HG02798 (cell line): Measurements from ENCODE around the gene CD300LF.
A peak's percentile ranks its signal among the peaks of the same experiment; 100 is the strongest.

Experiments
- ATAC-seq: cut with Tn5 transposase; IDR thresholded peaks from one replicate; pipeline ENCODE4 v1.9.1; 2021; ENCODE audit warnings: mild to moderate bottlenecking; ENCODE audit not compliant: unreplicated experiment, poor library complexity

Gene CD300LF

GRCh38 chr17:74712756-74713155, at the start of gene CD300LF:
Gene CD300LF (minus strand): TSS chr17:74712923. CDS start chr17:74712866, 57 bp downstream.
- no peak for ATAC-seq

GRCh38 chr17:74761931-74762330, 49.2 kb upstream of the CD300LF start:
- no peak for ATAC-seq

- ATAC-seq = no peak
These were observed 48.7 kb upstream of the CD300LF start for GRCh38 chr17:74761419-74761818.

- ATAC-seq = no peak
These were observed 47.8 kb upstream of the CD300LF start for GRCh38 chr17:74760404-74761105.

- ATAC-seq = no peak
These were observed 47.2 kb upstream of the CD300LF start for GRCh38 chr17:74759941-74760340.

- ATAC-seq = peak; percentile 71
These were observed 46.6 kb upstream of the CD300LF start for GRCh38 chr17:74759243-74759801.

- ATAC-seq = no peak
These were observed 46.1 kb upstream of the CD300LF start for GRCh38 chr17:74758848-74759168.

- no peak for ATAC-seq
These were observed 45.5 kb upstream of the CD300LF start for GRCh38 chr17:74757931-74758847.

GRCh38 chr17:74757502-74757901, 44.8 kb upstream of the CD300LF start:
- no peak for ATAC-seq

- no peak for ATAC-seq
These were observed 44.2 kb upstream of the CD300LF start for GRCh38 chr17:74756891-74757290.

GRCh38 chr17:74755533-74755932, 42.8 kb upstream of the CD300LF start:
- no peak for ATAC-seq

GRCh38 chr17:74754832-74755231, 42.1 kb upstream of the CD300LF start:
- ATAC-seq = no peak

GRCh38 chr17:74752822-74753401, 40.2 kb upstream of the CD300LF start:
- no peak for ATAC-seq

- no peak for ATAC-seq
These were observed 39.7 kb upstream of the CD300LF start for GRCh38 chr17:74752415-74752814.

GRCh38 chr17:74750327-74751069, 37.8 kb upstream of the CD300LF start:
- no peak for ATAC-seq

GRCh38 chr17:74750039-74750326, 37.3 kb upstream of the CD300LF start:
- no peak for ATAC-seq

GRCh38 chr17:74749279-74750038, 36.7 kb upstream of the CD300LF start:
- no peak for ATAC-seq

GRCh38 chr17:74748529-74749278, 36.0 kb upstream of the CD300LF start, which contains the start of gene NHERF1:
Gene NHERF1 (plus strand): TSS chr17:74748628. CDS start chr17:74748847, 219 bp downstream.
- ATAC-seq = peak; percentile 92

- ATAC-seq = no peak
These were observed 35.5 kb upstream of the CD300LF start for GRCh38 chr17:74748279-74748528.
